HG03066 (cell line): ENCODE data around the gene CAMKMT.

Experiments used
- ATAC-seq: cut with Tn5 transposase; IDR thresholded peaks from one replicate; pipeline ENCODE4 v1.9.1; 2021; ENCODE audit warnings: low read depth; ENCODE audit not compliant: unreplicated experiment

The CAMKMT gene

GRCh38 chr2:44680983-44681531, 319.3 kb downstream of the CAMKMT start:
- no peak for ATAC-seq

DNA sequence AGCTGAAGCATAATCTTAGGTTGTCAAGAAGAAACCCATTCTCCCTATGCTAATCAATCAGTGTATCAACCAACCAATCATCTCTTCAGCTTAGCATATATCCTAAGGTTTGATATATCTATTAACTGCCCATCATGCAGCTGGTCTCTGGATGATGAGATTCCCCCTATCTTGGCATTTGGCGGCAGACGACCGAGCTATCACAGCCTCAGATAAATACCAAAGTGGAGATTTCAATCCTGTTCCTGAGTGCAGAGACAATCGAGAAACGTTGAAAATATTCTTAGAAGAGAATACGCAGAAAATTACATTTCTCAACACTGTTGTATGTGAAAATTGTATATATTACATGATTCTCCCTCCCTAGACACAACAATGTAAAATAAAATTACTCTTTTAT, 320.7 kb downstream of the CAMKMT start:
- no peak for ATAC-seq

DNA sequence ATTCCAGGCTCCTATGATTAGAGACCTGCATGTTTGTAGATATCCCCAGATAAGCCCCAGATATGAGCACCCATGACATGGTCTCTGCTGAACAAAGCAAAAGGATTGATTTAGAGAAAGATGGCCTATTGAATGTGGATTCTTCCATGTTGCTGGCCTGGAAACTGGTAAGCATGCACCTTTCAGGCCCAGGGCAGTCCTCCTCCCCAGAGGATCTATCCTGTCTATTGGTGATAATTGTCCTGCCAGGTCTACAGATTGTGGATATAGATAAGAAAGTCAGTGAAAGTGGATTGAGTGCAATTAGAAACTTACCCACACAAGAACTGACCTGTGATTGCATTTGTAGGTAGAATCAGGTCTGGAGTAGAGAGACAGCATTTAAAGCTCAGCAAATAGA, 322.8 kb downstream of the CAMKMT start:
- no peak for ATAC-seq

DNA sequence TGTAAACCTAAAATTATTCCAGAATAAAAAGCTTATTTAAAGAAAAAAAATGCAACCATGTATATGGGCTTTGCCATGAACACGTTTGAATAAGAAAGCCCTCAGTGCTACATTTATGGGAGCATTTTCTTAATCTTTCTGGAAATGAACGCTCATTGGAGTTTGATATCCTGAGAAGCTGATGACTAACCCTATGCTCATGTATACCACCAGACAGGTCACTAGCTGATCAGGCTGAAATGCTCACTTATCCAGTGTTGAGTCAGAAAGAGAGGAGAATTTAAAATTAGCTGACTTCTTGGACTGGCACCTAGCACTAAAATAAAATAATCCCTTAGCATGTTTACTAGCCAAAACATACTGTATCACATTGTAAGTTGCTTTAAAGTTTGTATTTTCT, 324.8 kb downstream of the CAMKMT start:
- ATAC-seq: no peak

GRCh38 chr2:44687686-44688455, 326.1 kb downstream of the CAMKMT start:
- ATAC-seq: no peak

DNA sequence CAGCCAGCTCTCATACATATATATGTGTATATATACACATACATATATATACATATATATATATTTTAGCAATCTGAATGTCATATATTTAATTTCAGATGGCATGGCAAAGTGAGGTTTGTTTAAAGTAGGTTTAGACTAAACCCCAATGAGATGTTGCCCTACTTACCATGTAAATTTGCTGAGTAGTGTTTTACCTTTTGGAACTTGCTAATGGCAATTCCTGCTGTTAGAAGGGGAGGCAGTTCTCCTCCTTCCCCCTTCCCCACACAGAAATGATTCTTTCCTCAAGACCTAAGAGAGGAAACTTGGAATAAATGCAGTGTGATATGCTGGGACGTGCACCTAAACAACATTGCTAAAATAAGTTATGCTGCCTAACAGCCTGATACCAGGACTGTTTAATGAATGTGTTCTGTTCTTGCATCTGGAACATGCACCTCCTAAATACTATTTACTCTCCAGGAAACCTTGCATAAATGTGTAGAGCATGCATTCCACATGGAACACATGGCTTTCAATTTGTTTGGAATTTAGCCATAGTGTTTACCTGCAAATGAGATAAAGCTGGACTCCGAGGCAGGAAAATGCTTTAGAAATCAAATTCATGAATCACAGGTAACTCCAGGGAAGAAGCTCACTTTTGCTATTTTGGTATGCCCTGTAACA, 326.8 kb downstream of the CAMKMT start:
- no peak for ATAC-seq

GRCh38 chr2:44689516-44689915, 327.8 kb downstream of the CAMKMT start:
- no peak for ATAC-seq

GRCh38 chr2:44691174-44691785, 329.5 kb downstream of the CAMKMT start:
- ATAC-seq: no peak

DNA sequence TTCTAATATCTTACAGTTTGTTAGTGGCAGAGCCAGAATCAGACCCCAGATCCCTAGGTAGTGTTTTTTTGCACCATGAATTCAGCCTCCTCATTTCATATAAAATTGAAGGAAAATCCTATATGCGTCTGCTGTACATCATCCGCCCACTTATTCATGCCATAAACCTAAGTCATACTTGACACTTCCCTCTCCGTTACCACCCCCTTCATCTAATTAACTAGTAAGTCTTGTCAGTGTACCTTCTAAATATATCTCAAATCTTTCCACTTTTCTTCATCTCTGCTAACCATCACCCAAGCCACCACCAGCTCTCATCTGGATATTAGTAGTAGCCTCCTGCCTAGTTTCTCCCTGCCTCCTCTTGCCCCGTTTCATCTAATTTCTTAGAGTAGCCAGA, 331.1 kb downstream of the CAMKMT start:
- ATAC-seq: no peak

DNA sequence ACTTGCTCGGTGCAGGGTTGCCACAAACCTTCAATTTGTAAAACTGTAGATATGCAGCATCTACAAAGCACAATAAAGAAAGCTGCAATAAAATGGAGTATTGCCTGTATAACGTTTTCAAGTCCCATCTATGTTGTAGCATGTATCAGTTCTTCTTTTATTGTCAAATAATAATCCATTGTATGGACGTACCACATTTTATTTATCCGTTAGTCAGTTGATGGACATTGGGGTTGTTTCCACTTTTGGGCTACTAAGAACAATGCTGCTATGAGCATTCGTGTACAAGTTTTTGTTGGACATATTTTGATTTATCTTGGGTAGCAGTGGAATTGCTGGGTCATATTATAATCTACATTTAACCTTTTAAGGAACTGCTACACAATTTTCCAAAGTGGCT, 339.1 kb downstream of the CAMKMT start:
- no peak for ATAC-seq

DNA sequence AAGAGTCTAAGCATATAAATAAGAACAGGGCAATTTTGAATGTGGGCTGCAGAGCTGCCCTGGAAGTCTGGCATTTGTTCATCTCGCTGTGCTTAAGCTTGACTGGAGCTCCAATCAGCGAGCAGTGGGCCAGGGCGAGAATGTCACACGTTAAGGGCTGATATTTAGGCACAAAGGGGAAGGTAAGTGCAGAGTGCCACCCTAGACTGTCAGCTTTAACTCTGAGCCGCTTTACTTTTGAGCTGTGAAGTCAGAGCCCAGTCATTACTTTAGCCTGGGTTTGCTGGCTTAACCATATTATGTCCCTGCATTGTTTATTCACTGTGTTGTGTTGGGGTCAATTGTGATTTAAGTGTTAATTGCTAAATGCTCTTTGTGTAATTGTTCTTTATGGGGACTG, 343.6 kb downstream of the CAMKMT start:
- no peak for ATAC-seq

DNA sequence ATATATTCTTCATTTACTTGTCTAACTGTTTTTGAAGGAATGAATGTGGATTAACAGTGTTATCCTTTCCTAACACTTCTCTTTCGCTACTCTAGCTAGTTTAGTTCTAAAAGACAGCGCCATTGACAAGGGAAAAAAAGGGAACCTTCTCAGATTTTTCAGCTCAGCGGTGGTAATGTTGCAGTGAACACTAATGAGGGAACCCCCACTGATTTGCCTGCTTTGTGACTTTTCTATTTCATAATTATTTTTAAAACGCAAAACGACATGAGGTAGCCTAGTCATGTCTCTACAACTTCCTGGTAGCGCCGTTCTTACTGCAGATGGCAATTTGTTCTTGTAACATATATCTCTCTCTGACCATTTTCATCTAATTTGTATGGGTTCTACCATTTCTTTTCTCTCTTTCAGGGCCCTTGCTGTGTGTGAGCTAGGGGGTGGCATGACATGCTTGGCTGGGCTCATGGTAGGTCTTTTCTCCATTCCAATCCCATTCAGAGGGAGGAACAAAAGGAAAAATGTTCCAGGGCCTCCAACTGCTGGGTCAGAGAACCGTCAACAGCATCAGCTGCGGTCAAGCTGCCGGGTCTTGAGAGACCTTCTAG, 344.2 kb downstream of the CAMKMT start:
- ATAC-seq: no peak

DNA sequence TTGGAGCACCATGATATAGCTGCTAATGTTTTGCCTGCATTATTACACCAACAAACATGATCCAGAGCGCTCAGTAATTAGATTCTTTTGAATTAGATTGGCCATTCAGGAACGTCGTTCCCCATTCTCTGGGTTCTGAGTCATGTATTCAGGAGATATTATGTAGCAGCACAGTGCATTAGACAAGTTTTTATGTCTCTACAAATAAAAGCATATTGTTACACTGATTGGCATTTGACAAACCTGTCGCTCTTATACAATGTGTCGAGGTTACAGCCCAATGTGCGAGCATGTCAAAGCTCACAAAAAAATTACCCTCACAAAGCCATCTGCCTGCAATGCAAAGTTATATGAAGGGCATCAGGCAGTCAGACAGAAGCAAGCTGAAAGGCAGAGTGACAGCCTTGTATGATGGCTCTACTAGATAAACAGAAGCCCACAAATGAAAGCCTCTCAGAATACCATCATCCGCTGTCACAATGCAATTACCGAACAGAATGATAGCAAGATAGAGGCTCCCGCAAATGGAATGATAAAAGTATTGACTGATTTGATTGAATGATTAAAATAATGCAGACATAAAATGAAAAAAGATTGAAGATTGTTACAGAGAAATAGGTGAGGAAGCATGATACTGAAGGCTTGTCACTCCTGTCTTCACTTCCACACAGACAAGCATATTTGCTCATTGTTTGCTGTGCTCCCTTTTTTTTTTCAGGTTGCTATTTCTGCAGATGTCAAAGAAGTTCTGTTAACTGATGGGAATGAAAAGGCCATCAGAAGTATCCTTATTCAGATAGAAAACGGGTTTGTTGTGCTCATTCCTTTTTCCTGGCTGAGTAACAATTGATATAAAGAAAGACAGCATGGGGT, 345.2 kb downstream of the CAMKMT start:
- no peak for ATAC-seq

- ATAC-seq: no peak
These were observed 346.4 kb downstream of the CAMKMT start for GRCh38 chr2:44707945-44708660.

- ATAC-seq: no peak
These were observed 346.9 kb downstream of the CAMKMT start for GRCh38 chr2:44708661-44709000.

DNA sequence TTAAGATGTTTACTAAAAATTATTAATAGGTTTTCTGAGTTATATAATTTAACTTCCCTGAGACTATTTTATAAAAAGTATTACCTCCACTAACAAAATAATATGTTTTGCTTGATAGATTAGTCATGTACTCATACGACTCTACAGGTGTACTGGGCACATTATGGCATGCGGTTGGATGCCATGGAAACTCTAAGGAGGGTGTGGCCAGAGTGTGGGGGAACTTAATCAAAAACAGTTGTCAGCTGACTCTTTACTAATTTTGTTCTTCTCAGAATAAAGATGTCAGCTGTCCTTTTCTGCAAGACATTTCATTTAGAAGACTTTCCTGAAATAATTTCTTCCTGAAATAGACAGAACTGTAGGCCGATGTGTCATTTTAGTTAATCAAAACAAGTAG, 351.4 kb downstream of the CAMKMT start:
- ATAC-seq: no peak

- no peak for ATAC-seq
These were observed 353.9 kb downstream of the CAMKMT start for GRCh38 chr2:44715671-44716081.

GRCh38 chr2:44716131-44716530, 354.4 kb downstream of the CAMKMT start:
- ATAC-seq: no peak

GRCh38 chr2:44718431-44718830, 356.7 kb downstream of the CAMKMT start:
- no peak for ATAC-seq

DNA sequence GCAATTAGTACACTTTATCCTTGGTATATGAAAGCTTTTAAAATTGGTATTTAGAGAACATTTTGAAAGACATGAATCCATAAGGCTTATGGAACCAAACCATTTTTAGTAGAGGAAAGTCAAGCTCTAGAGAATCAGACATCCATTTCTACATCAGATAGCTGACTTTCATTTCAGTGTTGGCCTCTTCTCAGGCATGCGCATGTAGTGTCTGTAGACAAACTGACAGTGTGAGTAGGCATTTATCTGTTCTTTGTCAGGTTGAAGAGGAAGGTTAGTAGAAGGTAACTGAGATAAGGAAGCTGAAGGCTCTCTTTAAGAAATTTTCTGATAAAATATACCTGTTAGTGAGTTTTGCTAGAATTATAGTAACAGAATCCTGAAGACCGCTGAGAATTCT, 357.8 kb downstream of the CAMKMT start:
- ATAC-seq: no peak
